ENCODE data around the gene AGR3. TPM values are rescaled to one million over a fixed set of nuclear protein-coding genes. Genes with fewer than 3 reads are reported as not detected.
A peak's percentile ranks its signal among the peaks of the same experiment; 100 is the strongest.

The AGR3 gene
- total RNA-seq, 1 donor = not detected

GRCh38 chr7:16900209-16900768 is 18.5 kb upstream of the AGR3 start:
- Histone ChIP-seq H3K4me2 (ENCODE audit: insufficient read depth, low read length) (no peak overlapping the region), H3K27ac (ENCODE audit: low read depth, low read length) (no peak overlapping the region), H2AFZ (ENCODE audit: low read length) (no peak overlapping the region), H4K20me1 (ENCODE audit: insufficient read depth, low read length) (no peaks in the 10 kb centered on the region), H3K4me3 (ENCODE audit: insufficient read depth, low read length) (no peak overlapping the region), H3K9me3 (ENCODE audit: low read depth, low read length) (no peaks in the 10 kb centered on the region), H3K27me3 (ENCODE audit: insufficient read depth, low read length) (no peaks in the 10 kb centered on the region), H3K4me1 (ENCODE audit: insufficient read depth, low read length) (no peaks in the 10 kb centered on the region), H3K79me2 (ENCODE audit: insufficient read depth, low read length) (no peaks in the 10 kb centered on the region), H3K36me3 (ENCODE audit: insufficient read depth, low read length) (no peaks in the 10 kb centered on the region)
- no peak for TF ChIP-seq CTCF (IDR thresholded peaks at IDR 0.05; ENCODE audit: extremely low read depth, low read depth, low read length)
- DNase-seq (ENCODE audit: insufficient read length, low spot score, missing footprints) = no peak

- Histone ChIP-seq H3K4me2 (ENCODE audit: insufficient read depth, low read length) (no peak overlapping the region), H3K27me3 (ENCODE audit: insufficient read depth, low read length) (no peaks in the 10 kb centered on the region), H3K4me3 (ENCODE audit: insufficient read depth, low read length) (no peak overlapping the region), H3K4me1 (ENCODE audit: insufficient read depth, low read length) (no peaks in the 10 kb centered on the region), H4K20me1 (ENCODE audit: insufficient read depth, low read length) (no peaks in the 10 kb centered on the region), H3K9me3 (ENCODE audit: low read depth, low read length) (no peaks in the 10 kb centered on the region), H3K27ac (ENCODE audit: low read depth, low read length) (no peak overlapping the region), H3K36me3 (ENCODE audit: insufficient read depth, low read length) (no peaks in the 10 kb centered on the region), H2AFZ (ENCODE audit: low read length) (peak overlapping the region; percentile 1), H3K79me2 (ENCODE audit: insufficient read depth, low read length) (no peaks in the 10 kb centered on the region)
- no peak for DNase-seq (ENCODE audit: insufficient read length, low spot score, missing footprints)
- TF ChIP-seq CTCF (IDR thresholded peaks at IDR 0.05; ENCODE audit: extremely low read depth, low read depth, low read length) = no peak
Measured at GRCh38 chr7:16891874-16892643, 10.3 kb upstream of the AGR3 start.

- peak overlapping the region; percentile 1 for H2AFZ ChIP-seq (ENCODE audit: low read length)
- peak; percentile 73 for TF ChIP-seq CTCF (IDR thresholded peaks at IDR 0.05; ENCODE audit: extremely low read depth, low read depth, low read length)
- no peak overlapping the region for H3K4me3 ChIP-seq (ENCODE audit: insufficient read depth, low read length)
- no peak overlapping the region for H3K4me2 ChIP-seq (ENCODE audit: insufficient read depth, low read length)
- H3K27me3 ChIP-seq (ENCODE audit: insufficient read depth, low read length) = no peaks in the 10 kb centered on the region
- no peaks in the 10 kb centered on the region for H3K36me3 ChIP-seq (ENCODE audit: insufficient read depth, low read length)
- no peaks in the 10 kb centered on the region for H3K4me1 ChIP-seq (ENCODE audit: insufficient read depth, low read length)
- no peak for DNase-seq (ENCODE audit: insufficient read length, low spot score, missing footprints)
- H3K27ac ChIP-seq (ENCODE audit: low read depth, low read length) = no peak overlapping the region
- H3K79me2 ChIP-seq (ENCODE audit: insufficient read depth, low read length) = no peaks in the 10 kb centered on the region
- H3K9me3 ChIP-seq (ENCODE audit: low read depth, low read length) = no peaks in the 10 kb centered on the region
- no peaks in the 10 kb centered on the region for H4K20me1 ChIP-seq (ENCODE audit: insufficient read depth, low read length)
Measured at GRCh38 chr7:16891338-16891737, 9.6 kb upstream of the AGR3 start.

- Histone ChIP-seq H3K9me3 (ENCODE audit: low read depth, low read length) (no peaks in the 10 kb centered on the region), H3K4me3 (ENCODE audit: insufficient read depth, low read length) (no peak overlapping the region), H3K27me3 (ENCODE audit: insufficient read depth, low read length) (no peaks in the 10 kb centered on the region), H3K79me2 (ENCODE audit: insufficient read depth, low read length) (no peaks in the 10 kb centered on the region), H2AFZ (ENCODE audit: low read length) (peak overlapping the region; percentile 59), H3K4me1 (ENCODE audit: insufficient read depth, low read length) (no peaks in the 10 kb centered on the region), H3K4me2 (ENCODE audit: insufficient read depth, low read length) (no peak overlapping the region), H3K36me3 (ENCODE audit: insufficient read depth, low read length) (no peaks in the 10 kb centered on the region), H3K27ac (ENCODE audit: low read depth, low read length) (no peak overlapping the region), H4K20me1 (ENCODE audit: insufficient read depth, low read length) (no peaks in the 10 kb centered on the region)
- no peak for DNase-seq (ENCODE audit: insufficient read length, low spot score, missing footprints)
- TF ChIP-seq CTCF (IDR thresholded peaks at IDR 0.05; ENCODE audit: extremely low read depth, low read depth, low read length) = no peak
Measured at GRCh38 chr7:16889851-16890415, 8.2 kb upstream of the AGR3 start.

All from osteoblast (primary cell).